ENCODE data around the gene HMGA1. TPM values are rescaled to one million over a fixed set of nuclear protein-coding genes. Genes with fewer than 3 reads are reported as not detected.

The HMGA1 gene
- total RNA-seq, 2 donors from 2014 or later = 29.6 to 37.8 TPM

DNA sequence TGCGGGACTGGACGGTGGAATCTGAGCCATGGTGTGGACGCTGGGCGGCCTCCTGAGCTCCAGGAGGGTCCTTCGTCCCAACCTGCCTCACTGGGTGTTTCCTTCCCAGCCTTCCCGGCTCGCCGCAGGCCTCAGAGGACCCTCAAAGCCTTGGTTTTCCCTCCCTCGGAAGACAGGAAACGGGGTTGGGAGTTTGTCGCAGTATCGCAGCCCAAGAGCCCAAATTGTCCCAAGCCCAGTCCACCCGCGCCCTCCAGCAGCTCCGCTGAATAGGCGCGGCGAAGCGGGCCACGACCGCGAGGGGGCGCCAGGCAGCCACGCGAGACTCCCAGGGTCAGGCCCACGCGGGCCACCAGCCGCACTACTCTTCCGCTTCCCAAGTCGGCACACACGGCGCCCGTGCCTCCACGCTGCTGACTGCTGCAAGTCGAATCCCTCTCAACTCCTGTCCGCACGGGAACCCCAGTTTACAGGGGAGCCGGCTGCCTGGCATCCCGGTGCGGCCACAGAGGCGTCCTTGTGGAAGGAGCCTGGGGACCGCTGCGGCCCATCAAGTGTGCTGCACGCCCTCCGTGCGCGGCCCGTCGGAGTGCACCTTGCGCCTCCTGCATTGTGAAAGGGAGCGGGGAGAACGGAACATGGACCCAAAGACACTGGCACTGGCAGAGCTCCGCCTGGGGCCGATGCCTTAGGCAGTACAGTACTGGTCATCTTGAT is 40.4 kb upstream of the HMGA1 start:
- DNase-seq (ENCODE audit: low spot score) = peak; percentile 88
- H3K4me1 ChIP-seq = peaks cover 0 to 12% of the 10 kb centered on the region in 2 donors
- TF ChIP-seq, protein P1, sequence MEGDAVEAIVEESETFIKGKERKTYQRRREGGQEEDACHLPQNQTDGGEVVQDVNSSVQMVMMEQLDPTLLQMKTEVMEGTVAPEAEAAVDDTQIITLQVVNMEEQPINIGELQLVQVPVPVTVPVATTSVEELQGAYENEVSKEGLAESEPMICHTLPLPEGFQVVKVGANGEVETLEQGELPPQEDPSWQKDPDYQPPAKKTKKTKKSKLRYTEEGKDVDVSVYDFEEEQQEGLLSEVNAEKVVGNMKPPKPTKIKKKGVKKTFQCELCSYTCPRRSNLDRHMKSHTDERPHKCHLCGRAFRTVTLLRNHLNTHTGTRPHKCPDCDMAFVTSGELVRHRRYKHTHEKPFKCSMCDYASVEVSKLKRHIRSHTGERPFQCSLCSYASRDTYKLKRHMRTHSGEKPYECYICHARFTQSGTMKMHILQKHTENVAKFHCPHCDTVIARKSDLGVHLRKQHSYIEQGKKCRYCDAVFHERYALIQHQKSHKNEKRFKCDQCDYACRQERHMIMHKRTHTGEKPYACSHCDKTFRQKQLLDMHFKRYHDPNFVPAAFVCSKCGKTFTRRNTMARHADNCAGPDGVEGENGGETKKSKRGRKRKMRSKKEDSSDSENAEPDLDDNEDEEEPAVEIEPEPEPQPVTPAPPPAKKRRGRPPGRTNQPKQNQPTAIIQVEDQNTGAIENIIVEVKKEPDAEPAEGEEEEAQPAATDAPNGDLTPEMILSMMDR (IDR thresholded peaks at IDR 0.05) = peak; percentile 95 to 99
- H3K9me3 ChIP-seq = no peaks in the 10 kb centered on the region
- peak overlapping the region; percentile 43 to 57 for H3K4me3 ChIP-seq
- H3K27me3 ChIP-seq = no peaks in the 10 kb centered on the region
- H3K36me3 ChIP-seq = no peaks in the 10 kb centered on the region
- H3K27ac ChIP-seq = no peak overlapping the region

DNA sequence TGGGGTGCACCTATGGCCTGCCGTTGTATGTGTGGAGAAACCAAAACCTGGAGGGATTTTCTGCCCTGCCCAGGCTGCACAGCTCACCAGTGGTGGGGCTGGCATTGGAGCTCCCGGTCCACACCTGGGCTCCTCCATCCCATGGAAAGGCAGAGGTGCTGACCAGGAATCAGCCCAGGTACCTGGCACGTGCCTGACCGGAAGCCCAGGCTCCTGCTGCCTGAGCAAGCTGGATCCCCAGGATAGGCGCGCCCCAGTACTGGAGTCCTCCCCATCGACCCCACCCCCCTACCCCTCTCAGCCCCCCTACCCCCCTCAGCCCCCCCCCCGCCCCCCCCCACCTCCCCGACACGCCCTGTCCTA is 39.9 kb upstream of the HMGA1 start:
- H3K36me3 ChIP-seq = no peaks in the 10 kb centered on the region
- H3K9me3 ChIP-seq = no peaks in the 10 kb centered on the region
- H3K27ac ChIP-seq = no peak overlapping the region
- no peaks in the 10 kb centered on the region for H3K27me3 ChIP-seq
- H3K4me1 ChIP-seq = peaks cover 0 to 12% of the 10 kb centered on the region in 2 donors
- DNase-seq (ENCODE audit: low spot score) = no peak
- peak overlapping the region; percentile 43 to 57 for H3K4me3 ChIP-seq
- TF ChIP-seq, protein P1 (IDR thresholded peaks at IDR 0.05) = no peak

DNA sequence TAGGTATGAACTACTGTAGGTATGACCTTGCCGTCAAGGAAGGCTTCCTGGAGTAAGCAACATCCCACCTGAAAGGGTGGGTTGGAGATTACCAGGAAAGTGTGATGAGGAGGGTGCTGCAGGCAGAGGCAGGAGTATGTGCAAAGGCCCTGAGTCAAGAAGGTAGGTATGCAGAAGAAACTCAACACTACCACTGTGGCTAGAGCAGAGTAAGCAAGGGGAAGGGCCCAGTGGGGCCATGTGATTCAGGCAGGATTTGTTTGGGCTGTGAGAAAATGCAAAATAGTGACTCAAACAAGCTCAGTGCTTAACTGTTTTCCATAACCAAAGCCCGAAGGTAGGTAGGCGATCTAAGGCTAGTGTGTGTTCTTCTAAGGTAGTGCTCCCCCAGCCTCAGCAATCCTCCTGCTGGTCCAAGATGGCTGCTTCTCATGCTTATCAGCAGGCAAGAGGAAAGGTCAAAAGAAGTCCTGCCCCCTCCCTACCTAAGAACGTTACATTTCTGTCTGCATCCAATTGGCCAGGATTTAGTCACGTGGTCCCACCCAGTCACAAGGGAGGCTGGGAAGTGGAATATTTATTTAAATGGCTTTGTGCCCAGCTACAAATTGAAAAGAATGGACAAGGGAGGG is 36.2 kb upstream of the HMGA1 start:
- TF ChIP-seq, protein P1 (IDR thresholded peaks at IDR 0.05) = no peak
- Histone ChIP-seq H3K27ac (no peak overlapping the region), H3K4me1 (peaks cover 0 to 12% of the 10 kb centered on the region in 2 donors), H3K27me3 (no peaks in the 10 kb centered on the region), H3K36me3 (no peaks in the 10 kb centered on the region), H3K9me3 (no peaks in the 10 kb centered on the region), H3K4me3 (no peak overlapping the region)
- DNase-seq (ENCODE audit: low spot score) = no peak

DNA sequence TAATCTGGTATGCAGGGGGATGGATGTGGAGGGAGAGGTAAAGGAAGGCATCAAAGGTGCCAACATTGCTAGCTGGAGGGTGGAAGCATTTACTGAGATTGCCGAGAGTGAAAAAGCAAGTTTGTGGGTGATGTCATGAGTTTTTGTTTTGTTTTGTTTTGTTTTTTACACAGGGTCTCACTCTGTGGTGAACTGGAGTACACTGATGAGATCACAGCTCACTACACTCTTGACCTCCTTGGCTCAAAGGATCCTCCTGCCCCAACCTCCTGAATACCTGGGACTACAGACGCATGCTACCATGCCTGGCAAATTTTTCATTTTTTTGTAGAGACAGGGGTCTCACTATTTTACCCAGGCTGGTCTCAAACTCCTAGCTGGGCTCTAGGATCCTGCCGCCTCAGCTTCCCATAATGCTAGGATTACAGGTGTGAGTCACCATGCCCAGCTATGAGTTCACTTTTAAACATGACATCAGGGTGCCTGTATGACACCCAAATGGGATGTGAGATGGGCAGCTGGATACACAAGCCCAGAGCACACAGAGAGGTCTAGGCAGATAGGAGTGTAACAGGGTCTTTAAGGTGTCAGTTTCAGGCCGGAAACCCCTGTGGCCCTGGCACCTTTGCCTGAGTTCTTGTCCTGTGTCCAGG is 35.1 kb upstream of the HMGA1 start:
- Histone ChIP-seq H3K27me3 (no peaks in the 10 kb centered on the region), H3K27ac (no peak overlapping the region), H3K4me1 (peaks cover 0 to 3% of the 10 kb centered on the region in 2 donors), H3K9me3 (no peaks in the 10 kb centered on the region), H3K4me3 (no peak overlapping the region), H3K36me3 (no peaks in the 10 kb centered on the region)
- DNase-seq (ENCODE audit: low spot score) = no peak
- TF ChIP-seq, protein P1 (IDR thresholded peaks at IDR 0.05) = no peak

DNA sequence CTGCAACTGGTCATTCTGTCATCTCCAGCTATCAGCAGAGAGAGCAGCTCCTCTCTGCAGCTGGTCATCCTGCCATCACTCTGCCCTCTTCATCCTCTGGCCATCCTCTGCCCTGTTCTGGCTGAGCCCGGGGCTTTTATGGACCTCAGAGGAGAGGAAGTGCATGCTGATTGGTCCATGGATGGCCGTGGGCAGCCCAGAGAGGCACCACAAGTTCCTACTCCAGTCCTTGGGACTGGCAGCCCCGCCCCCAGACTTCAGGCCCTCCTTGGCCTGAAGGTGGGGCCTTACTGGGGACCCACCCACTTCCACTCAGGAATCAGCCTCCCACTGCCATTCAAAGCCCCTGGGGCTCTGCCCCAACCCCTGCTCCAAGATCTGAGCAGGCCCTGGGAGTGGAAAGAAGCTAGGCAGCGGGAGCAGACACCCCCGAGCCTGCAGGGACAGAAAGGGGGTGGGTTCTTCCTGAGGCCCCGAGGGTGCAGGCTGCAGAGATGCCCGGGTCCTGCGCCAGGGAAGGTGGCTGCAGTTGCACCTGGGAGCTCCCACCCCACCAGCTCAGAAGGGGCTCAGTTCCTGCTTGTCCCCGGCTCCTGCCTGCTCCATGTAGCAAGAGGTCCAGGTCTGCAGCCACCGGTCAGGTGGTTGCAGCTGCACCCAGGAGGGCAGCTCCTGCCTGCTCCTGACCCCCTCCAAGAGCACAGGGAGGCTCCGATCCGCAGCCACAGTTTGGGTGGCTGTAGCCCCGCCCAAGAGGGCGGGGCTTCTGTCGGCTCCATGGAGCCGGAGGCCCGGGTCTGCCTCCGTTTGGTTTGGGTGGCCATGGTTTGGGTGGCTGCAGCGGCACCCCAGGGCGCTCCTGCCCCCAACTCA is 34.1 kb upstream of the HMGA1 start:
- no peaks in the 10 kb centered on the region for H3K27me3 ChIP-seq
- H3K36me3 ChIP-seq = no peaks in the 10 kb centered on the region
- no peaks in the 10 kb centered on the region for H3K9me3 ChIP-seq
- no peak overlapping the region for H3K27ac ChIP-seq
- H3K4me1 ChIP-seq = no peaks in the 10 kb centered on the region
- DNase-seq (ENCODE audit: low spot score) = no peak
- TF ChIP-seq, protein P1 (IDR thresholded peaks at IDR 0.05) = no peak
- no peak overlapping the region for H3K4me3 ChIP-seq

All from right atrium auricular region (tissue), 2 donors.